GM18526 (cell line): ENCODE measurements around the gene ABR.

Experiments
- POLR2A ChIP-seq: IDR thresholded peaks from 3 replicates; pipeline ENCODE4 v1.6.1; 2011; ENCODE audit not compliant: insufficient read length; ENCODE audit errors: extremely low read depth

Gene ABR

GRCh38 chr17:1034652-1035210, 145.1 kb downstream of the ABR start:
- no peak for TF ChIP-seq POLR2A

GRCh38 chr17:1033503-1033902, 146.3 kb downstream of the ABR start:
- TF ChIP-seq POLR2A, result no peak

GRCh38 chr17:1032391-1032790, 147.4 kb downstream of the ABR start:
- TF ChIP-seq POLR2A, result no peak

GRCh38 chr17:1031711-1032110, 148.1 kb downstream of the ABR start:
- no peak for TF ChIP-seq POLR2A

- TF ChIP-seq POLR2A, result no peak
These were observed 148.9 kb downstream of the ABR start for GRCh38 chr17:1030684-1031532.

GRCh38 chr17:1029922-1030644, 149.7 kb downstream of the ABR start:
- no peak for TF ChIP-seq POLR2A

GRCh38 chr17:1029196-1029921, 150.4 kb downstream of the ABR start:
- no peak for TF ChIP-seq POLR2A

- TF ChIP-seq POLR2A, result no peak
These were observed 152.7 kb downstream of the ABR start for GRCh38 chr17:1027044-1027443.

- TF ChIP-seq POLR2A, result no peak
These were observed 153.2 kb downstream of the ABR start for GRCh38 chr17:1026599-1026975.

- TF ChIP-seq POLR2A, result no peak
These were observed 153.8 kb downstream of the ABR start for GRCh38 chr17:1025733-1026598.

- no peak for TF ChIP-seq POLR2A
These were observed 155.7 kb downstream of the ABR start for GRCh38 chr17:1024076-1024475.

- TF ChIP-seq POLR2A, result no peak
These were observed 157.3 kb downstream of the ABR start for GRCh38 chr17:1022278-1023024.

- TF ChIP-seq POLR2A, result no peak
These were observed 158.6 kb downstream of the ABR start for GRCh38 chr17:1021147-1021546.

- TF ChIP-seq POLR2A, result no peak
These were observed 160.3 kb downstream of the ABR start for GRCh38 chr17:1019451-1019850.
